SH-SY5Y (cell line): ENCODE measurements around the gene TMEM235.

Experiments used
- GATA2 ChIP-seq: IDR thresholded peaks from 2 replicates; pipeline ENCODE4 v1.6.1; 2011; ENCODE audit warnings: mild to moderate bottlenecking, low read depth, low read length
- GATA3 ChIP-seq: IDR thresholded peaks from 2 replicates; pipeline ENCODE4 v1.6.1; 2011; ENCODE audit warnings: low read depth, mild to moderate bottlenecking, low read length, moderate library complexity

TMEM235 gene

DNA sequence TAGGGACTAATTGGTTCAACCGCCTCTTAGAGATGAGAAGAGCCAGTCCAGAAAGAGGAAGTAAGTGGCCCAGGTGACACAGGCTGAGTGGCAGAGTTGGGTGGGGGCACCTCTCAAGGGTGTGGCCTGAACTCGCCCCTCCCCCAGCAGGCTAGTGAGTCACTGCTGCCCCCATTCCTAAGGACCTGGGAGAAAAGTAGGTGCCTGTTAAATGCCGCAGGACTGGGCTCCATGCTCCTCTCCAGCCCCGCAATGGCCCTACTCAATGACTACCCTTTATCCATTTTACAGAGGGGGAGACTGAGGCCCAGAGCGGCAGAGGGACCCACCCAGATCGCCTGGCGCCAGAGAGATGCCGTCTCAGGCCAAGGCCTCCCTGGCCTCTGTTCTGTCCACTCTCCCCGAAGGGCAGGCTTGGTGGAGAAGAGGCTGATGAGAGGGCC lies 8.1 kb downstream of the TMEM235 start:
- TF ChIP-seq GATA2 = no peak
- TF ChIP-seq GATA3 = no peak

DNA sequence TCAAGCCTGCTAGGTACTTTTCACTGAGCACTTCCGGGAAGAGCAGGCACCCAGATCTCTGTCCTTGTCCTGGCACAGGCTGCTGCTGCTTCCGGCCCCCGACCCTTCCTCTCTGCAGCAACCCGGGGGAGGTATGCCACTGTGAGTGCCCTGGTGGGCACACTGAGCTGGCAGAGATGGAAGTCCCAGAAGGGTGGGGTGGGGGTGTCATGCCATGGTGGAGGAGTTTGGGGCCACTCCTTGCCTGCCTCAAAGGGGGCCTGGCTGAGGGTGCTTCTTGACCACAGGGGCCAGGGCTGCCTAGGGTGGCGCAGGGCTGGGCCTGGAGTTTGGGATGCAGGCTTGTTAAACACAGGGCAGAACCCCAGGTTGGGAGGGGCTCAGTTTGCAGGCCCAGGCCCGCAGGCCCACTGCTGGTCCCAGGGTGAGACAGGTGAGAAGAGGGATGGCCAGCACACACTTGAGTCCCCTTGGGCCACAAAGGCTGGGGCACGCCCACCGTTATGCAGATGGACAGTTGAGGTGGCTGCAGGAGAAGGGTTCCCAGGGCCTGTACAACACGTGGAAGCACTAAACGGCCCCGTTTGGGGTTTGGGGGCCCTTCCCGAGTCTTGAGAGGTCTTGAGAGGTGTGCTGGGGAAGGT lies 8.7 kb downstream of the TMEM235 start:
- TF ChIP-seq GATA3 (no peak), GATA2 (no peak)

- TF ChIP-seq GATA3 = no peak
- TF ChIP-seq GATA2 = no peak
Measured at GRCh38 chr17:78240839-78241238, 9.4 kb downstream of the TMEM235 start.

DNA sequence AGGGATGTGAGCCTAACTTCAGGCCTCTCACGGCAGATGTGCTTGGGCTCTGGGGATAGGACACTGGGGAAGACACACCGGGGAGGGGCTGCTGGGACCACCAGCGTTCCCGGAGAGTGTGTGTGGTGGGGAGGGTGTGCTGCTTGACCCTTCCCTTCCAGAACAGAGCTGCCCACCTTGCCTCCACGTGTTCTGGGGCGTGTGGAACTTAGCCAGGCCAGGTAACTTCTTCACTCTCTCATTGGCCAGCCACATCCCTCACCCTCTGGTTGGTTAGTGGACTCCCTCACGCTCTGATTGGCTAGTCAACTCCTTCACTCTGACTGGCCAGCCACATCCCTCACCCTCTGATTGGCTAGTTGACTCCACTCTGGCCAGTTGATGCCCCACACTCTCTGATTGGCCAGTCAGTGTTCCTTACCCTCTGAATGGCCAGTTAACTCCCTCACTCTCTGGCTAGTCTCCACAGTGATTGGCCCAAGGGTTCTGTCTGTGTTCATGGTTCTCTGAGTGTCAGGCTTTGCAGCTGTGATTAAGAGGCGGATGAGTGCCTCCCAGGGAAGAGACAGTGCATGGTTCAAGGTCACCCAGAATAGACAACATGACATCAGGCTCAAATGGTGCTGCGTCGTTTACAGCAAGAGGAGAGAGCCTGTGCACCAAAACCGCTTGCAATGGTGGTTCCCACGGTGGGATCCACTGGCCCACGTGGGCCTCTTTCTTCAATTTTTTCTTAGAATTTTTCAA lies 10.0 kb downstream of the TMEM235 start:
- TF ChIP-seq GATA3 = no peak
- no peak for TF ChIP-seq GATA2

DNA sequence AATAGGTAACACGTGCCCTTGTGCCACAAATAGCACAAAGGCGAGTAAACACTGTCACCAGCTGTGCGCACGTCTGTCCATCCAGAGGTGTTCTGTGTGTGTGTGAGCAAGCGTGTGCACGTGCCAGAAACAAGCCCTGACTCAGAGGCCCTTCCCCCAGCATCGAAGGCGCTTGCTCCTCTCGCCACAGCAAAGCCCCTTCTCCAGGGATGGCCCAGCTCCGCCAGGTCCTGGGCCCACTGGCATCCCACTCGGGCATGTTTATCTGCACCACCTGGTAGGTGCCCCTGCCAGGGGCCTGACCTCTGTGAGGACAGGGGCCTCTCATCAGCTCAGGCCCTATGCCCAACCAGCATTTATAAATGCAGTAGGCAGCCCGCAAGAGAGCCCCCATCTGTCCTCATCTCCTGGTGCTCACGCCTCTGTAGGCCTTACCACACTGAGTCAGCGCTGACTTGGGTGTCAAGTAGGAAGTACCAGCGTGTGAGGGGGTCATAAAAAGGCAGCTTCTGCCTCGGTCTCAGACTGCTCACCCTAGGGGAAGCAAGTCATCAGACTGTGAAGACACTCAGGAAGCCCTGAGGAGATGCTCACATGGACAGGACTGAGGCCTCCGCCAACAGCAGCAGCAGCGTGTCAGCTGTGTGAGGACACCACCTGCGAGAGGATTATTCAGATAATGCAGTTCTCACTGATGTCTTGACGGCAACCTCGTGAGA lies 10.8 kb downstream of the TMEM235 start:
- no peak for TF ChIP-seq GATA3
- TF ChIP-seq GATA2 = no peak

DNA sequence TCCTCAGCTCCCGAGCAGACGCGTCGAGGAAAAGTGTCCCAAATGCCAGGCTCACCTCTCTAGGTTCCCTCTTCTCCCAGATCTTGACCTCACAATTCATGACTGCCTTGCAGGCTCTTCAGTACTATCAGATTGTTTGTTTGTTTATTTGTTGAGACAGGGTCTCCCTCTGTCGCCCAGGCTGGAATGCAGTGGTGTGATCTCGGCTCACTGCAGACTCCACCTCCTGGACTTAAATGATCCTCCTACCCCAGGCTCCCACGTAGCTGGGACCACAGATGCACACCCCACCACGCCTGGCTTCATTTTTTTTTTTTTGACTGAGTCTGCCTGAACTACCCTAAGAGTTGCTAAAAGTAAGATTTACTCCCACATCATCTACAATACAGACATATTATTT lies 15.9 kb downstream of the TMEM235 start:
- TF ChIP-seq GATA2 = no peak

DNA sequence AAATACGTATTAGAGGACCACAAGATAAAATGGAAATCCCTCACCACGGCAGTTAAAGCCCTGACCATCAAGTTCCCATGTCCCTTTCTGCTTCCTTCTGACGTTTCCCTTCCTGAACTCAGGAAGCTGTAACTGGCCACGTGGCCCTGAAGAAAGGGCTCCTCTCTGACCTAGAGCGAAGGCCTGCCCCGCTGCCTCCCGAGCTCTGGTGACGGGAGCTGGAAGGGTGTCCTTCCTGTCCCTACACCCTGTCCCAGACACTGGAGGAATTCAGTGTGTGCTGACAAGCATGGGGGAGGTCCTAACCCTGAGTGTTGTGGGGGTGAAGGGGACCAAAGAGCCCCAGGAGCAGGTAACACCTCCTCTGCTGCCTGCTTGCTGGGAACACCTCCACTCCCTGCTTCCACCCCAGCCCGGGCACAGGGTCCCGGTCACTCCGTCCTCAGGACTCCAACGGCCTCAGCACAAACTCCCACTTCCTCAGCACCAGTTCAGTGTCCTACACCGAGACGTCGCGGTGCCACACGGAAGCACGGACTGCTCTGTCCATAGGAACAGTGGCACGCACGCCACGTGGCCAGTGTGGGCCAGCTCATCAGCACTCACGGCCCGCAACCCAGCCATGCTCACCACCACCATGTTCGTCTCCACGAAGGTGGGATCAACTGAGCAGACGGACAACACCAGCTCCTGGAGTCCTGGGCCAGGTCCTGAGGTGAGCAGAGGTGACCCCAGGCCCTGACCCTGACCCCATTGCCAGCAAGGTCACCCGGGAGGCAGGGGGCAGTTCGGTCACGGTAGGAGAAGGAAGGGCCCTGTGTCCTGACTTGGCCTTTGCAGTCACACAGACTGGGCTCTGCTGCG lies 16.9 kb downstream of the TMEM235 start:
- TF ChIP-seq GATA3 (no peak), GATA2 (no peak)

DNA sequence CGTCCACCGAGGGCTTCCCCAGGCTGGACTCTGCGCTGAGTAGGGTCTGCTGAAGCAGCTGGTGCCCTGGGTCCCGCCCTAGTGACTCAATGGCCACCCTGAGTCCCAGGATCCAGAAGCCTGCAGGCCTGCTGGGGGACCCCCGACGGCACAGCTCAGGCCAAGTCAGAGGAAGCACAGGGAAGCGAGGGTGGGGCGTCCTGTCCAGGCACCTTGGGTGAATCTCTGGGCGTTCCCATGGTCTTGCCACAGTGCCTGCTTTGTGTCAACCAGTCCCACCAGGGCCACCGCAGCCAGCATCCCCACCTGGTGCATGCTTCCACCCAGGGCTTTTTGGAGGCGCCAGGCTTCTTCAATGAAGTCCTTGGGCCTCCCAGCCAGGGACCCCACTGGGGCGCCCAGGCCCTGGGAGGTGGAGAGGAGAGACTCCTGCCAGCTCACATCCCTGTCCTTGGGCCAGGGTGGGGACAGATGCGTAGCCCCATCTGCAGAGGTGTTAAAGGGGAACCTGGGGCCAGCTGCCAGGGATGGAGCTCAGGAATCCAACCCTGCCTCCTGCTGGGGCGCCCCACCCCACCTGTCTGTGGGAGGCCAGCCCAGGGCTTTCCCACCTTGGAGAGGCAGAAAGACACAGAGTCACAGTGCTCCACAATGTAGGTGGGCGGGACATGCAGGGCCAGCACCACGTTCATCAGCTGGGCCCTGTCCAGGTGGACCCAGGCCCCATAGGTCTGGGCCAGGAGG lies 17.8 kb downstream of the TMEM235 start:
- TF ChIP-seq GATA3 = no peak
- TF ChIP-seq GATA2 = no peak

DNA sequence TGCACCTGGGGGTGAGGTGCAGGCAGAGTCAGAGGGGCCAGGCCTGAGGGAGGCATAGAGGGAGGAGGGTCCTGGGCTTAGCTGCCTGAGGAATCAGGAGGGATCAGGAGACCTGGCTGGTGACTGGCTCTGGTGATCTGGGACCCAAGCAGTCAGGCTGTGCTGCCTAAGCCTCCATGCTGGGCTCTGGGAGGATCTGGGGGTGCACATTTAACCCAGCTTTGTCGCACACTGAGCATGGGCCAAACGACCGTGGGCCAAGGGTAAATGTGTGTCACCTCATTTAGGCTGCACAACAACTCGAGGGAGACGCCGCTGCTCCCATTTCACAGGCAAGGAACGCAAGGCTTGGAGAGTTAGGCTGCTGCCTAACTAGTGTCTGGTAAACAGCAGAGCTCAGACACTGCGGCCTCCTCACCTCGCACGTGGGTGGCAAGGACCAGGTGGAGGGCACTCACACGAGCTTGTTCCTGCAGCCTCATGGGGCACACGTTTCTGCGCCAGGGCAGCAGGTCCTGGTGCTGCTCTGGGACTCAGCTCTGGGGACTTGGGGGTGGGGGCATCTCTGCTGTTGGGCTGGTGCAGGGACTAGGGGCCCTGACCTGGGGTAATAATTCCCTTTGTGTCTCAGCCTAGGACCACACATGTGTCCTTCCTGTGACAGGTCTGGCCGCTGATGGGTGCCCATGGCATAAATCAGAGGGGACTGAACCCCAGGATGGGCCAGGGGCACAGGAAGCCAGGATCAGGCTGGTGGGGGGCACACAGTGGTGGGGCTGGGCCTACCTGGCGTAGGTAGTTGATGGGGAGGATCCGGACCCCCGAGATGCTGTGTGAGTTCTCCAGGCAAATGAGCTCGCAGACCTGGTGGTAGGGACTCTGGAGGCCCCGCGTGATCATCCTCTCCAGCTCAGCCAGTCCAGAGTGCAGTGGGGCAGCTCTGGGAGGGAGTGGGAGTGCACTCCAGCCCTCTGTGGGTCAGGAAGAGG lies 18.7 kb downstream of the TMEM235 start:
- TF ChIP-seq GATA3 (no peak), GATA2 (no peak)

- no peak for TF ChIP-seq GATA3
- no peak for TF ChIP-seq GATA2
Measured at GRCh38 chr17:78250891-78251772, 19.7 kb downstream of the TMEM235 start.

GRCh38 chr17:78251773-78252103 lies 20.3 kb downstream of the TMEM235 start:
- TF ChIP-seq GATA3 (no peak), GATA2 (no peak)
